OCI-LY3 (cell line): ENCODE measurements around the gene NSD1.

ENCODE experiments used
- EZH2phosphoT487 ChIP-seq: fragments of 200-600 bp; shearing (Covaris generic); IDR thresholded peaks from 2 replicates; pipeline ENCODE4 v1.6.1; 2018; ENCODE audit warnings: antibody characterized with exemption, mixed run types, low read depth
- TF ChIP-seq, protein P1 (sequence below): fragments of 200-600, 300-600 bp; sonication (generic); IDR thresholded peaks from 2 replicates; pipeline ENCODE4 v1.5.1; 2014; ENCODE audit warnings: antibody characterized with exemption, low read length, low read depth

DNA sequence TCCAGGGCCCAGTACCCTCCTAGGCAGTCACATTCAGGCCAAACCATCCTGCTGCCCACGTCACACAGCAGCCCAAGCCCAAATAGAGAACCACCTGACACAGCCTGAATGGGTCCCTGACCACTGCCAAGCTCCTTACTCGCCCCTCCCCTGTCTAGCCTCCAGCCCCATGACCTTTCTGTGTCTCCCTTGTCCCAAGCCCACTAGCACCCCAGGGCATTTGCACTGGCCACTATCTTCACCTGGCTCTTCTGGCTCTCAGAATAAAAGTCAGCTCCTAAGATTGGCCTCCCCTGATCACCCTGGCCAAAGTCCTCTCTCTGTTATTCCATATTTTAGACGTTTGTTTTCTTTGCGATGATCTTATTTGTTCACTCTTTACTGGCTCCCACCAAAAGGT, 26.4 kb upstream of the NSD1 start:
- TF ChIP-seq, protein P1, sequence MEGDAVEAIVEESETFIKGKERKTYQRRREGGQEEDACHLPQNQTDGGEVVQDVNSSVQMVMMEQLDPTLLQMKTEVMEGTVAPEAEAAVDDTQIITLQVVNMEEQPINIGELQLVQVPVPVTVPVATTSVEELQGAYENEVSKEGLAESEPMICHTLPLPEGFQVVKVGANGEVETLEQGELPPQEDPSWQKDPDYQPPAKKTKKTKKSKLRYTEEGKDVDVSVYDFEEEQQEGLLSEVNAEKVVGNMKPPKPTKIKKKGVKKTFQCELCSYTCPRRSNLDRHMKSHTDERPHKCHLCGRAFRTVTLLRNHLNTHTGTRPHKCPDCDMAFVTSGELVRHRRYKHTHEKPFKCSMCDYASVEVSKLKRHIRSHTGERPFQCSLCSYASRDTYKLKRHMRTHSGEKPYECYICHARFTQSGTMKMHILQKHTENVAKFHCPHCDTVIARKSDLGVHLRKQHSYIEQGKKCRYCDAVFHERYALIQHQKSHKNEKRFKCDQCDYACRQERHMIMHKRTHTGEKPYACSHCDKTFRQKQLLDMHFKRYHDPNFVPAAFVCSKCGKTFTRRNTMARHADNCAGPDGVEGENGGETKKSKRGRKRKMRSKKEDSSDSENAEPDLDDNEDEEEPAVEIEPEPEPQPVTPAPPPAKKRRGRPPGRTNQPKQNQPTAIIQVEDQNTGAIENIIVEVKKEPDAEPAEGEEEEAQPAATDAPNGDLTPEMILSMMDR: no peak
- TF ChIP-seq EZH2phosphoT487: no peak
